DMS153 treated with DMSO at 0.1 percent for 48 hours (cell line): ENCODE measurements around the gene IFT52.
"Not testable (repeated sequence)": the region's sequence is repeated elsewhere in the genome, so short reads cannot be mapped to it uniquely, and the experiment has no call there.

Source experiments
- DNase-seq: peaks from one replicate; lab custom pipeline; 2025; ENCODE audit not compliant: unreplicated experiment; lab: John Stamatoyannopoulos, UW

The IFT52 gene

DNA sequence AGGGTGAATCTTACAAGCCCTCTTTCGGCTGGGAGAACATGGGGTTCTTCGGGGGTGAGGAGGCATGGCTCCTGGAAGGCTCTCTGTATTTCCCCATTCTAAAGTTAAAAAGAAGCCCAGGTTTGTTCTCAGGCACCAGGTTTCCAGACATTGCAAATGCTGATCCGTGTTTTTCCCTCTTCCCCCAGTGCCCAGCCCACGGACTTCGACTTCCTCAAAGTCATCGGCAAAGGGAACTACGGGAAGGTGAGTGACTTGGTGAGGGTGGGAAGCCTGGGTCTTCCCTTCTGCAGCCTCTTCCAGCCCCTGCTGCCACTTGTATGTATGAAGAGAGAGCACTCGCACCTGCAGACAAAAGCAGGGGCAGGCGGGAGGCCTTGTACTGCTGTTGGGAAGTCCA lies 23.3 kb upstream of the IFT52 start:
- DNase-seq: no peak

DNA sequence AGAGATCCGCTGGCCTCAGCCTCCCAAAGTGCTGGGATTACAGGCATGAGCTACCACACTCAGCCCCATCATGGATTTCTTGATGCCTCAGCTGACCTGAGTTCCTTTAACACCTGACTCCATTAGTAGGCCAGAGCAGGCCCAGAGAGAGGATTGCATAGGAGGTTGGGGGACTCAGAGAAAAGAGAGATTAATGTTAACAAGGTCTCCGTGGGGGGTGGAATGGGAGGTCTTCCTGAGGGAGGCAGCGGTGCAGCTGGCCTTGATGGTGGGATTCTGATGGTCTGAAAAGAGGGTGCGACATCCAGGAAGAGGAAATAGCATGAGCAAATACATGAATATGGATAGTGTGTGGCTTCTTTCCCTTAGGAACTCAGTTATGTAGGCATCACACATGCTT lies 22.0 kb upstream of the IFT52 start:
- DNase-seq: no peak

DNA sequence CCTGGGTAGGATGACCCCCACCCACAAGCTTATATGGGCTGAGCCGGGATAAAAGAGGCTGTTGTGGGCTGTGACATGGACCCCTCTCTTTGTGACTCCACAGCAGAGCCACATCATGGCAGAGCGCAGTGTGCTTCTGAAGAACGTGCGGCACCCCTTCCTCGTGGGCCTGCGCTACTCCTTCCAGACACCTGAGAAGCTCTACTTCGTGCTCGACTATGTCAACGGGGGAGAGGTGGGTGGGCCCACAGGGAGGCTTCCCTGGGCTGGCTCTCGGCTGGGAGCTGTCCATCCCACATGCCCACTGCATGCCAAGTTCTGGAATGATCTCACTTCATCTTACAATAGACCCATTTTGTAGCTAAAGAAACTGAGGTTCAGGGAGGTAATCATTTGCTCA lies 21.5 kb upstream of the IFT52 start:
- DNase-seq: no peak

DNA sequence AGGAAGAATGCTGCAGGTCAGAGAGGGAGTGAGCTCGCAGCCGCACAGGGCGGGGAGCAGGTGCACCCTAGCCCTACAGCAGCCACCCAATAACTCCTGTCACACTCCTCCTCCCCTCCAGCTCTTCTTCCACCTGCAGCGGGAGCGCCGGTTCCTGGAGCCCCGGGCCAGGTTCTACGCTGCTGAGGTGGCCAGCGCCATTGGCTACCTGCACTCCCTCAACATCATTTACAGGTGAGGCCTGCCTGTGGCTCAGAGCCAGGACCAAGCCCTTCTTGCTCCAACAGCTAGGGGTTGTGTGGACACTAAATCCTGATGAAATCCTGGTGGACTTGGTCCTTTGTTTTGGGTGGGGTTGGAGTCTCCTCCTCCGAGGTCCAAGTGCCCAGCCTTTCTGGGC lies 20.2 kb upstream of the IFT52 start:
- no peak for DNase-seq

DNA sequence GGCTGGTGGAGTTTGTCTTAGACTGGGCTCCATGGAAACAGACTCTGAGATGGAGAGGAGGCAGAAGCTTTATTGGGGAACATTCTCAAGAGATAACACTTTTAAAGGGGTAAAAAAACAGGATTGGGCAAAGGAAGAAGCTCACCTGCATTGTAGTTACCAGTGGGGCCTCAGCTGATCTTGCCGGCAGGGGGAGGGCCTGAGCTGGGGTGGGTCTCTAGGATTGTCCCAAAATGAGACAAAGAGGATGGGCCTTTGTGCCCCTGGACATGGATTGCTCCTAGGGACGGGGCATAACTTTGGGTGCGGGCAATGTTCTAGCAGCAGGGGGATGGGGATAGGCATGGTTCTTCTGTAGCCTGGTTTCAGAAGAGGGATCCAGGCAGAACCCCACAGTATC lies 19.4 kb upstream of the IFT52 start:
- no peak for DNase-seq

DNA sequence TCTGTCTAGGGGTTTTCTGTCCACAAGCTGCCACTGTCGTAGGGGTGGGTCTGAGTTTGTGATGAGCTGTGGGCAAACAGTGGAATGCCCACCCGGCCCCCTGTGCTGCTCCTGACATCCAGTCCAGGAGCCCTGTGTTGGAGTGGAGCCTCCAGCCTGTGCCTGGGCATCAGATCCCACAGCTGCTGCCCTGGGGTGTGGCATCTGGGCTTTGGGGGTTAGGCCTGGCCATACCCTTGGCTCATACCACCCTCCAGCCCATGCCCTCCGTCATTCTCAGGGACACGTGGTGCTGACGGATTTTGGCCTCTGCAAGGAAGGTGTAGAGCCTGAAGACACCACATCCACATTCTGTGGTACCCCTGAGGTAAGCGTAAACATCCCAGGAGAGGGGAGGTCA lies 19.0 kb upstream of the IFT52 start:
- DNase-seq: no peak

DNA sequence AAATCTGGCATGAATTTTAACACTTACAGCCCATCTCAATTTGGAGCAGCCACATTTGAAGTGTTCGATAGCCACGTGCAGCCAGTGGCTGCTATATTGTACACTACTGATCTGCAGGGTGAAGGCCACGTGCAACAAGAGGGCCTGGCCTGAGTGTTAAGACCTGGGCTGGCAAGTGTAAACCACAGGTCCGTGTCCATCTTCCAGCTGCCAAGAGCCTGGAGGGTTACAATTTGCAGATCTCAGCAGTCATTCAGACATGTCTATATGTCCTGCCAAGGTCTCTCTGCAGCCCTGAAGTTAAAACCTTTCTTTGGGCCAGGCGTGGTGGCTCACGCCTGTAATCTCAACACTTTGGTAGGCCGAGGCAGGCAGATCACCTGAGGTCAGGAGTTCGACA lies 17.8 kb upstream of the IFT52 start:
- no peak for DNase-seq

DNA sequence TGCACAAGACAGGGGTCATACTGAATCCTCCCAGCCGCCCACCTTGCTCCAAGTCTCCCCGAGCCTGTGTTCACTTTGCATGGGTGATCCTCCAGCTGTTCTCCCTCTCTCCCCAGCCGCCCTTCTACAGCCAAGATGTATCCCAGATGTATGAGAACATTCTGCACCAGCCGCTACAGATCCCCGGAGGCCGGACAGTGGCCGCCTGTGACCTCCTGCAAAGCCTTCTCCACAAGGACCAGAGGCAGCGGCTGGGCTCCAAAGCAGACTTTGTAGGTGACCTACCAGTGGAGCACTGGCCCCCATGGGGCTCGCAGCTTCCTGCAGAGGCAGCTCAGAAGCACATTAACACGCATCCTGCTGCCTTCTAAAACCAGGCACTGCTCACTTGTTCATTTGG lies 14.6 kb upstream of the IFT52 start:
- DNase-seq: no peak

DNA sequence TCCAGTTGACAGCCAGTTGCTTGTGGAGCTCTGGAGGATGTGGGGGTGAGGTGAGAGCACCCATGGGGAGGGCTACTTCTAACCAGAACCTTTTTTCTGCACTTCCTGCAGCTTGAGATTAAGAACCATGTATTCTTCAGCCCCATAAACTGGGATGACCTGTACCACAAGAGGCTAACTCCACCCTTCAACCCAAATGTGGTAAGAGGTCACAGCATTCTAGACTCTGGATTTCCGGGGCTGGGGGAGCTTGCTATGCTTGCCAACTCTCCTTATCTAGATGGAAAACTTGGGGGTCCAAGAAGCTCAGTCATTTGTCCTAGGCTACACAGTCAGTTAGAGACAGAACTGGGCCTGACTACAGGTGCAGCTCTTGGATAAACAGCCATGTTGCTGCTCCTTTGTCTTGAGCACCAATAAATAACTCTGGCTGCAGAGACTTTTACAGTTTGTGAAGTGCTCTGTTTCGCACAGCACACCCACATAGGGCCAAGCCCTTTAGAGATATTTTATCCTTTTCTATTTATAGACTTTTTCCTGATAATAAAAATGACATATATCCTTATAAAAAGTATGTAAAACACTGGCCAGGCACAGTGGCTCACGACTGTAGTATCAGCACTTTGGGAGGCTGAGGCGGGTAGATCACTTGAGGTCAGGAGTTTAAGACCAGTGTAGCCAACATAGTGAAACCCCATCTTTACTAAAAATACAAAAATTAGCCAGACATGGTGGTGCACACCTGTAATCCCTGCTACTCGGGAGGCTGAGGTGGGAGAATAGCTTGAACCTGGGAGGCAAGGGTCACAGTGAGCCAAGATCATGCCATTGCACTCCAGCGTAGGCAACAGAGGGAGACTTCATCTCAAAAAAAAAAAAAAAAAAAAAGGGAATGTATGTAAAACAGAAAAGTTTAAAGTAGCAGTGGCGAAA lies 10.6 kb upstream of the IFT52 start:
- DNase-seq: no peak

DNA sequence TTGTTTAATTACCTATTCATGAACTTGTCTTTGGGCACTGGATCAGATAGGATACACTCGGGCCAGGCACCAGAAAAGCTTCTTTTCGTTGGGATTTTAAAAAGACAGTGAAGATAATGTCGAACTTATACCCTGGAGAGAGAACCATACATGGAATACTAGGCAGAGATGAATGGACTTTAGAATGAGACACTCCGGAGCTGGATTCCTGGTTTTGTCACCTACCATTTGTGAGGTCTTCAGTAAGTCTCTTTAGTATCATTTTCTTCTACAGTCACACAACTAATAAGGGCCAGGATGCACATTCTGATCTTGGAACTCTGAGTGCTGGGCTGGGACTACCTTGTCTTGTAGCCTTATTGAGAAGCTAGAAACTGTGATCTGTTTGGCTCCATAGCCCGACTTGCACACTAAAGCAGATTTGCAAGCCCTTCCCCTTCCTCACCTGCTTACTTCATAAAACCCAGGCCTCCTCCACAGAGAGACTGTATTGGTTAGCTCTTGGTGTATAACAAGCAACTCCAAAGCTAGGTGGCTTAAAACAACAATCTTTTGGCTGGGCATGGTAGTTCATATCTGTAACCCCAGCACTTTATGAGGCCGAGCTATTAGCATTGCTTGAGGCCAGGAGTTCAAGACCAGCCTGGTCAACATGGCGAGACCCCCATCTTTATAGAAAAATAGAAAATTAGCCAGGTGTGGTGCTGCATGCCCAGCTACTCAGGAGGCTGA lies 7.4 kb upstream of the IFT52 start:
- no peak for DNase-seq

DNA sequence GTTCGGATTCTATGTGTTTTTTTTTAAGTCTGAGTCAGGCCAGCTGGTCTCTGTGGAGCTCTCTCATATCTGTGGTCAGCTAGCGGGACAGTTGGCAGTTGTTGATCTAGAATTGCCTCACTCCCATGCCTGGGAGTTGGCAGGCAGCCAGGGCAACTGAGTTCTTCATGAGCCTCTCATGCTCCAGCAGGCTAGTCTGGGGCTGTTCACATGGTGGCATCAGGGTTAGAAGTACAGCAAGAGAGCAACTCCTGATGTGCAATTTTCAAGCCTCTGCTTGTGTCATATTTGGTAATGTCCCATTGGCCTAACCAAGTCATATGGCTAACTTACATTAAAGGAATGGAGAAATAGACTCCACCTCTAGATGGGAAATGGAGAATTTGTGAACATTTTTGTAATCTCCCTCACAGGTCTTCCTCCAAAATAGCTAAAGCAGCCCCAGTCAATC lies 6.7 kb upstream of the IFT52 start:
- DNase-seq: no peak

DNA sequence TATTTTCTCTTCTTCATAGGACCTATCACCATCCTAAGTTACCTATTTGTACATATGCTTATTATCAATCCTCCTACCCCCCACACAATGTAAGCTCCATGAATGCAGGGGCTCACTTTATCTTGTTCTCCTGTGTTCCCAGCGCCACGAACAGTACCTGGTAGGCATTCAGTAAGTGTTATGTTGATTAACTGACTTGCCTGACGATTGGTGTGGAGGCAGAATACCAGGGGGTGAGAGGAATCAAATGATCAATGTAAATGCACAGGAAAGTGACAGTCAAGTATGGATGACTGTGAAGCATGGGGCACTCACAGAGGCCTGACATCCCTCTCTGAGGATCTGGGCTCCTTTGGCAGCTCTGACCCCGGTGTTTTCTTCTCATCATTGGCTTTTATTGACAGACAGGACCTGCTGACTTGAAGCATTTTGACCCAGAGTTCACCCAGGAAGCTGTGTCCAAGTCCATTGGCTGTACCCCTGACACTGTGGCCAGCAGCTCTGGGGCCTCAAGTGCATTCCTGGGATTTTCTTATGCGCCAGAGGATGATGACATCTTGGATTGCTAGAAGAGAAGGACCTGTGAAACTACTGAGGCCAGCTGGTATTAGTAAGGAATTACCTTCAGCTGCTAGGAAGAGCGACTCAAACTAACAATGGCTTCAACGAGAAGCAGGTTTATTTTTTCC lies 6.1 kb upstream of the IFT52 start:
- DNase-seq: no peak

DNA sequence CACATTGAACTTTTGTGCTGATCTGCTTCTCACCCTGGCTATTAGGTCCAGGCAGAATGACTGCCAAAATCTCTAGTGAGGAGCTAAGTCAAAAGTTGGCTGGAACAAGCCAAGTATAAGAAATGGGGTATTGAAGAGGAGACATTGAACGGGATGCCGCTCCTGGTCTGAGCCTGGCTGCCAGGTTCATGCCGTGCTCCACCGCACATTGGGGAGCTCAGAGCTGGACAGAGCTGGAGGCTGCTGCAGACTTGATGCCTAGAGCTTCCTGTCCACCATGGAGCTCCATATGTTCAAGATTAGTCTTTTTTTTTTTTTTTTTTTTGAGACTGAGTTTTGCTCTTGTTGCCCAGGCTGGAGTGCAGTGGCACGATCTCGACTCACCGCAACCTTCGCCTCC lies 4.1 kb upstream of the IFT52 start:
- DNase-seq: no peak

DNA sequence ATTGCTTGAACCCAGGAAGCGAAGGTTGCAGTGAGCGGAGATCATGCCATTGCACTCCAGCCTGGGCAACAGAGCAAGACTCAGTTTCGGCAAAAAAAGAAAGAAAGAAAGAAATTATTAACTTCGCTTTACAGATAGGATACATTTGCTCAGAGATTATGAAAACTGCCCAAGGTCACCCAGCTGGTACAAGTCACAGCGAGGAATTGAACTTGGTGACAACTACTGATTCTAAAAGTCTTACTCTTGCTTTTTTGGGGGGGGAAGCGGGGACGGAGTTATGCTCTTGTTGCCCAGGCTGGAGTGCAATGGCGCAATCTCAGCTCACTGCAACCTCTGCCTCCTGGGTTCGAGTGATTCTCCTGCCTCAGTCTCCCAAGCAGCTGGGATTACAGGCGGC lies 2.2 kb upstream of the IFT52 start:
- DNase-seq: not testable (repeated sequence)

DNA sequence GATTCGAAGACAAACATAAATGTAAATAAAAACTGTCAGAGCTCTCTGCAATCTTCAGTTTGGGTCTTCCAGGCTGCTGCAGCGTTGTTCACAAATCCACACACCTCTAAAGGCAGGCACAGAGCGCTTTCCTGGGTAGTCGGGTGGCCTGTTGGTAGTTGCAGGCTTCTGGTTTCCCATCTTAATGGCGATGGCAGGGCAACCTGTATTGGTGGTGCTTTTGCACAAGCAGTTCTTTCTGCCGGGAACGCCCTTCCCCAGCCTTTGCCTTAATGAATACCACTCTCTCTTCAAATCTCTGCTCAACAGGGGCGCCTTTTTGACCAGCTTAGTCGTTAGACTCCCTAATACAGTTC lies 723 bp upstream of the IFT52 start:
- peak; percentile 78 for DNase-seq

DNA sequence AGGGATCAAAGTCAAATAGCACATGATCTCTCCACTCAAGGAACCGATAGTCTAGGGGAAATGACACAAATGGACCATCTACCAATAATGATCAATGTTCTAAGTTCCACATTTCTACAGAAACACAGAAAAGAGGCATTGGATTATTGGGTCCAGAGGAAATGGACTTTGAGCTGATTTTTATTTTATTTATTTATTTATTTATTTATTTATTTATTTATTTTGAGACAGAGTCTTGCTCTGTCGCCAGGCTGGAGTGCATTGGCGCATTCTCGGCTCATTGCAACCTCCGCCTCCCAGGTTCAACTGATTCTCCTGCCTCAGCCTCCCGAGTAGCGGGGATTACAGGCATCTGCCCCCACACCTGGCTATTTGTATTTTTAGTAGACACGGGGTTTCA lies 11.2 kb downstream of the IFT52 start:
- not testable (repeated sequence) for DNase-seq

DNA sequence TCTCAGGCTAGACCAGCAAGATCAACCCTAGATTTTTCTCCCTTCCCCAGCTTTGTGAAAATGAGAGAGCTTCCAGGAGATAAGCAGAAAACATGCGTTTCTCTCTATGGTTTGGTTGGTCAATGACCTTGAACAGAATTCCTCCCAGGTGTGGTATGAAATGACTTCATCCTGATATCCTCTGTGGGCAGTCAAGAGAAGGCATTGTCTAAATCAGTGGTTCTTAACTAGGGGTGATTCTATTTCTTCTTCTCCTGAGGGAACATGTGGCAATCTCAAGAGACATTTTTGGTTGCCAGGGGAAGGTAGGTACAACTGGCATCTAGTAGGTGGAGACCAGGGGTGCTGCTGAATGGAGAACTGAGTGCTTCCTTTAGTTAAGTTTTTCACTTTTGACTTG lies 12.4 kb downstream of the IFT52 start:
- DNase-seq: no peak

DNA sequence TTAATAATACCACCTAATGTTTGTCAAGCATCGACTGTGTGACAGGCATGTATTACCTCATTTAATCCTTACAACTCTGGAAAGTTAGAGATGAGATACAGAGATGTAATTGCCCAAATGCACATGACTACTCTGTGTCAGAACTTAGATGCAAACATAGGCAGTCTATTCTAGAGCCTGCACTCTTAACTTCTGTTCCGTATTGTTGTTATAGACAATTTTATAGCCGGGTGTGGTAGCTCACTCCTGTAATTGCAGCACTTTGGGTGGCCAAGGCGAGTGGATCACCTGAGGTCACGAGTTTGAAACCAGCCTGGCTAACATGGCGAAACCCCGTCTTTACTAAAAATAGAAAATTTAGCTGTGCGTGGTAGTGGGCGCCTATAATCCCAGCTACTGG lies 15.0 kb downstream of the IFT52 start:
- no peak for DNase-seq

DNA sequence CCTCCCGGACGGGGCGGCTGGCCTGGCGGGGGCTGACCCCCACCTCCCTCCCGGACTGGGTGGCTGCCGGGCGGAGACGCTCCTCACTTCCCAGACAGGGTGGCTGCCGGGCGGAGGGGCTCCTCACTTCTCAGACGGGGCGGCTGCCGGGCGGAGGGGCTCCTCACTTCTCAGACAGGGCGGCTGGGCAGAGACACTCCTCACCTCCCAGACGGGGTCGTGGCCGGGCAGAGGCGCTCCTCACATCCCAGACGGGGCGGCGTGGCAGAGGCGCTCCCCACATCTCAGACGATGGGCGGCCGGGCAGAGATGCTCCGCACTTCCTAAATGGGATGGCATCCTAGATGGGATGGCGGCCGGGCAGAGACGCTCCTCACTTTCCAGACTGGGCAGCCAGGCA lies 16.5 kb downstream of the IFT52 start:
- not testable (repeated sequence) for DNase-seq

DNA sequence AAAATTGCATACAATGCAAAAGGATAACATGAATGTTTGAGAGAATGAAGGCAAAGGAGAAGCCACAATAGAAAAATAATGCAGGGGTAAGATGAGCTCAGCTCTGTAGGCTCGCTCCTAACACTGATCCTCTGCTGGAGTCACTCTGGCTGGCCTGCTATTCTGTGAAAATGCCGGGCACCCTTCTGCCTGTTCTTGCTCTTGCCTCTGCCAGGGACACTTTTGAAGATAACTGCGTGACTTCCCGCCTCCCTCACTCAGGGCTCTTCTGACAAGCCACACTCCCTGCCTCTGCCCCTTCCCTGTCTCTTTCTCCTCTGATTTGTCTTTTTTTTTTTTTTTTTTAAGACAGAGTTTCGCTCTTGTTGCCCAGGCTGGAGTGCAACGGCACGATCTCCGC lies 40.9 kb downstream of the IFT52 start:
- no peak for DNase-seq

DNA sequence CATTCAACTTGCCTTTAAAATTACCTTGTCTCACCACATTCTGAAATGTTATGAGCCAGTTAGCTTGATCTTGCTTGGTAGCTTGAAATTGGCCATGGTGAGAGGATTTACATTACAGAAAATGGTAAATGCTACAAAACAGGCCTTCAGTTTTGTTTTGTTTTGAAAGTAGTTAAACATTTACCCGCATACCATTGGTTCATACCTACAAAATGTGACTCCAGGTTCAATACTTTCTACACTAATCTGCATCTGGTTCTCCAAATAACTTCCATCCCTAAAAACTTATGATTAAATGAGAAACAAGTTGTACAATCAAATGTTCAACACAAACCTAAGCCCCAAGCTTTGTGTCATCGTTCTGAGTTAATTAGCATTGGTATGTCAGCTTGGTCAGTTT lies 45.7 kb downstream of the IFT52 start:
- no peak for DNase-seq

DNA sequence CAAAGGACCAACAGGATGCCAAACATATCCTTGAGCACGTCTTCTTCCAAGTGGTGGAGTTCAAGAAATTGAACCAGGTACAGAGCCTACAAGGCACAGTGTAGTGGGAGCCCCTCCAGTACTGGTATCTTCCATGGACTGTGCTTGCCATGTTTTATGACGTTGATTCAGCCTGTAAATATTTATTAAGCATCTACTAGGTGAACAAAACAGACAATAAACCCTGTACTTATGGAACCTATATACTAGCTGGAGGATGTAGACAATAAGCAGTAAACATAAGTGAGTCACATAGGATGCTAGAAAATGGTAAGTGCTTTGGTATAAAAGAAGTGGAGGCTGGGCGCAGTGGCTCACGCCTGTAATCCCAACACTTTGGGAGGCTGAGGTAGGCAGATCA lies 51.8 kb downstream of the IFT52 start:
- no peak for DNase-seq
